ENCODE data around the gene MAP2K6.

Gene MAP2K6

GRCh38 chr17:69414408-69415274, at the start of gene MAP2K6:
Gene MAP2K6, plus strand, starts transcription at chr17:69414697. Its CDS starts 288 bp downstream, at chr17:69414985.
- in situ Hi-C loops (cut with MboI; ENCODE audit: low sequenced_read_pairs): no loop called here

GRCh38 chr17:69367298-69367697, 47.2 kb upstream of the MAP2K6 start:
- in situ Hi-C loops (cut with MboI; ENCODE audit: low sequenced_read_pairs): no loop called here

GRCh38 chr17:69373069-69373468, 41.4 kb upstream of the MAP2K6 start:
- in situ Hi-C loops (cut with MboI; ENCODE audit: low sequenced_read_pairs): no loop called here

GRCh38 chr17:69375229-69375628, 39.3 kb upstream of the MAP2K6 start:
- in situ Hi-C loops (cut with MboI; ENCODE audit: low sequenced_read_pairs): no loop called here

DNA sequence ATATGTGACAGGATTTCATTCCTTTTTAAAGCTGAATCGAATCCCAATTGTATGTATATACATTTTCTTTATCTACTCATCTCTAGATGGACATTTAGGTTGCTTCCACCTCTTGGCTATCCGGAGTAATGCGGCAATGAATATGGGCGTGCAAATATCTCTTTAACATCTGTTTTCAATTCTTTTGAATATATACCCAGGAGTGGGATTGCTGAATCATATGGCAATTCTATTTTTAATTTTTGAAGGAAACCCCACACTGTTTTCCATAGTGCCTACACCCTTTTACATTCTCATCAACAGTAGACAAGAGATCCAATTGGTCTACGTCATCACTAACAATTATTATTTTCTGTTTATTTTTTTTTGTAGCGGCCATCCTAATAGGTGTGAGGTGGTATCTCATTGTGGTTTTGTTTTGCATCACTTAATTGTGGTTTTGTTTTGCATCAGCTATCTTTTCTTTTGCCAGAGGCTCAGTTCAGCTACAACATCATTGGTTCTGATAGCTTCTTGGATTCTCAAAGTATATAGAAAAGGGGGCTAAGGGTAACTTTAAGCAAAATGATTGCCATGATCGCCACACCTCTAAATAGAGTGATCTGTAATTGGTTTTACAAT, 25.6 kb upstream of the MAP2K6 start:
- in situ Hi-C loops (cut with MboI; ENCODE audit: low sequenced_read_pairs): no loop called here

GRCh38 chr17:69390795-69391501, 23.5 kb upstream of the MAP2K6 start:
- in situ Hi-C loops (cut with MboI; ENCODE audit: low sequenced_read_pairs): no loop called here

DNA sequence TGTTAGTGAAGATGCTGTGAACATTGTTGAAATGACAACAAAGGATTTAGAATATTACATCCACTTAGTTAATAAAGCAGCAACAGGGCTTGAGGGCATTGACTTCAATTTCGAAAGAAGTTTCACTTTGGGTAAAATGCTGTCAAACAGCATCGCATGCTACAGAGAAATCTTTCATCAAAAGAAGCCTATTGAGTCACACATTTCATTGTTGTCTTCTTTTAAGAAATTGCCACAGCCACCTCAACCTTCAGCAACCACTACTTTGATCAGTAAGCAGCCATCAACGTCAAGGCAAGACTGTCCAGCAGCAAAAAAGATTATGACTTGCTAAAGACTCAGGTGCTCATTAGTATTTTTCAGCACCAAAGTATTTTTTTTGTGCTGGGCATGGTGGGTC, 13.2 kb upstream of the MAP2K6 start:
- in situ Hi-C loops (cut with MboI; ENCODE audit: low sequenced_read_pairs): no loop called here

GRCh38 chr17:69402052-69402451, 12.4 kb upstream of the MAP2K6 start:
- in situ Hi-C loops (cut with MboI; ENCODE audit: low sequenced_read_pairs): no loop called here

DNA sequence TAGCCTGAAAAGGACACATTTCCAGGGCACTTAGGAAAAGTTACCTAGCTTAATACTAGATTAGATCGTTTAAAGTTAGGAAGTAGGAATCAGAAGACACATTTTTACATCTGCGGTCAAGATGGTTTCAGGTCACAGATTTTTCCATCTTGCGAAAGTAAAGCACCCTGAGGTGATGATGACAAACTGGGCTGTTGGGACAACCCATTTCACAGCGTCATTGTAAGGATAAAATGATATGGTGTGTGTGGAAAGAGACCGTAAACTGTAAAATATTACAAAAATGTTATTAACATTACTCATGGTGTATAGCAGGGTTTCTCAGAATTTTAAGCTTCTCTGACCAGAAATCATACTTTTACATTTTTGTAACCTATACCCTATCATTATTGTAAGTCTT, 10.1 kb upstream of the MAP2K6 start:
- in situ Hi-C loops (cut with MboI; ENCODE audit: low sequenced_read_pairs): no loop called here

GRCh38 chr17:69405096-69405495, 9.4 kb upstream of the MAP2K6 start:
- in situ Hi-C loops (cut with MboI; ENCODE audit: low sequenced_read_pairs): no loop called here

- in situ Hi-C loops (cut with MboI; ENCODE audit: low sequenced_read_pairs): no loop called here
Measured at GRCh38 chr17:69406941-69407340, 7.6 kb upstream of the MAP2K6 start.

- in situ Hi-C loops (cut with MboI; ENCODE audit: low sequenced_read_pairs): no loop called here
Measured at GRCh38 chr17:69407759-69408158, 6.7 kb upstream of the MAP2K6 start.

GRCh38 chr17:69410671-69411070, 3.8 kb upstream of the MAP2K6 start:
- in situ Hi-C loops (cut with MboI; ENCODE audit: low sequenced_read_pairs): no loop called here

- in situ Hi-C loops (cut with MboI; ENCODE audit: low sequenced_read_pairs): no loop called here
Measured at GRCh38 chr17:69411766-69412165, 2.7 kb upstream of the MAP2K6 start.

DNA sequence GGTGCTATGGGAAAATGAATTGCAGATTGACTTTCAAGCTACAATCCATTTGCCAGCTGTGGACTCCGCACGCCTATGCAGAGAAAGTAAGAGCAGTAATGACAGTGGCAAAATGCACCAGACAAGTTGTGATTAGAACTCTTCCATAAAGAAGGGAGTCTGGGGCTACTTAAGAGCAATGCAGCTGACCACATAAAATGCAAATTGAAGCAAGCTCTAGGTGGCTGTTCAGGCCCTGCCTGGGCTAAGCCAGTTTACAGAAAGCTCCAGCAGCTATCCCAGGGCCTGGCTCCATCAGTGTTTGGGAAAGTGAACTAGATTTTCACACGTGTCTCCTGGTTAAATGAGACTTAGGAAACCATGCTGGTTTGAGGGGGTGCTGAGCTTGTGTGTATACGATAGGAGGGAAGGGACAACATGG, 2.2 kb upstream of the MAP2K6 start:
- in situ Hi-C loops (cut with MboI; ENCODE audit: low sequenced_read_pairs): no loop called here

GRCh38 chr17:69415431-69415830, 934 bp downstream of the MAP2K6 start:
- in situ Hi-C loops (cut with MboI; ENCODE audit: low sequenced_read_pairs): no loop called here

- in situ Hi-C loops (cut with MboI; ENCODE audit: low sequenced_read_pairs): no loop called here
Measured at GRCh38 chr17:69417545-69418483, 3.3 kb downstream of the MAP2K6 start.

GRCh38 chr17:69418535-69418934, 4.0 kb downstream of the MAP2K6 start:
- in situ Hi-C loops (cut with MboI; ENCODE audit: low sequenced_read_pairs): no loop called here

DNA sequence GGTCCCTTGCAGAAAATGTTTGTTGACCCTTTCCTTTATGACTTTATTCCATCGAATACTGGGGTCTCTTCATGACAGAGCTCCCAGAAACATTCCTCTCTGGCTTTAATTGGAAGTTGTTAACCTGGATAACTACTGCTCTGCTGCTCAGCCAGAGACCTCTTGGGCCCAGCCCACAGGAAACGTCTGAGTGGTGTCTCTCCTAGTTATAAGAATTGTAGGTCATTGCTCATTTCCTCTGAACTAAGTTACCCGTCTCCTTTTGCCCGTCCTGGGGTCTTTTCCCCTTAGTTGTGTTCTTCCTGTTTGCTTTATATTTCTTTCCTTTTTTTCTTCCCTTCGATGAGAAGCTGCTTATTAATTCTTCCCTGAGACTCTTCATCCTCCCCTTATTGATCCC, 9.0 kb downstream of the MAP2K6 start:
- in situ Hi-C loops (cut with MboI; ENCODE audit: low sequenced_read_pairs): no loop called here

- in situ Hi-C loops (cut with MboI; ENCODE audit: low sequenced_read_pairs): no loop called here
Measured at GRCh38 chr17:69424287-69425041, 10.0 kb downstream of the MAP2K6 start.
